ENCODE data around the gene RBM44.
A peak's percentile ranks its signal among the peaks of the same experiment; 100 is the strongest.
"Not testable (repeated sequence)": the region's sequence is repeated elsewhere in the genome, so short reads cannot be mapped to it uniquely, and the experiment has no call there.

RBM44 gene, protein sequence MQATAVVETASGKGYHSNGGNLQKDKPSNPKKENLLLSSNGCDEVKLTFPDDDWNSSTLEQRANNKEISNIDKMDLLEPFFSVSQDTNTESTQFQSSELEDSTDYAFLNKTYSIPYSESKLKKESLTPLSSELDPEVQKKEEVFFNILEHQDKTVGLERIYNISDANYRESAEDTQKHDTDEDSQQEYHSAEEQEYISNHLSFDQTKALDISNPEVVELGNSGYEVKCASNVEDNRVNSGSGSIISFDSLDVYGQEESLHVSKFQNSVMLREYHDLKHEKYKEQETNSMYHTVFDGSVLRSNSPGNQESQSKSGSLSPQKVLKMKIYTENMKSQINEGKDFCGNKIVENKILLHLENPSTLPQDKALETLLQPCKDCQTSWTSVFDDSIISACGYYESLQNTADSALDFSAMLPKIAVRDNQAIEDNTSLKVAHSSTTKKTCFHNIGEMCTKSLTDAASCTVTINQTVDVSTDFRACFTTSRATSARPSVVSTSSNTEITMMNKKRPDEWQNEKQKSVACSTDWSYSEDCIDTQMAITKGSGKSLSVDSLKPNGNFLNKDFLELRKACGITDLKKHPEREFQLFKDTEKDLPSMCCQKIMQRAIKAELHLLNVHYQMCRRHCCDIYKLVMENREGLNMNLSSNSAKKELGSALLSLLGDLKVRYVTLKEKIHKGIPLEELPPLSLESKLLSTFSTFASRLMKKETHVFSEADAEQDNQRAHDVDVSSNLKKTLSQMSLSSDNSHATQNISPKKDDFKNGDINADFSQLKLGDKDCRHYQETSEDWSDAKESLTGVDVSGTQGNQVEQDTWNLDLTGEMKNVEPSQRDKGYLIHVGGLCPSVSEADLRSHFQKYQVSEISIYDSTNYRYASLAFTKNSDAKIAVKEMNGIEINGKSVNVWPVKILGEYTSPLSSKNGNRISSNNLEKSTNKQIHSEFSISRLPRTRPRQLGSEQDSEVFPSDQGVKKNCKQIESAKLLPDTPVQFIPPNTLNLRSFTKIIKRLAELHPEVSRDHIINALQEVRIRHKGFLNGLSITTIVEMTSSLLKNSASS

DNA sequence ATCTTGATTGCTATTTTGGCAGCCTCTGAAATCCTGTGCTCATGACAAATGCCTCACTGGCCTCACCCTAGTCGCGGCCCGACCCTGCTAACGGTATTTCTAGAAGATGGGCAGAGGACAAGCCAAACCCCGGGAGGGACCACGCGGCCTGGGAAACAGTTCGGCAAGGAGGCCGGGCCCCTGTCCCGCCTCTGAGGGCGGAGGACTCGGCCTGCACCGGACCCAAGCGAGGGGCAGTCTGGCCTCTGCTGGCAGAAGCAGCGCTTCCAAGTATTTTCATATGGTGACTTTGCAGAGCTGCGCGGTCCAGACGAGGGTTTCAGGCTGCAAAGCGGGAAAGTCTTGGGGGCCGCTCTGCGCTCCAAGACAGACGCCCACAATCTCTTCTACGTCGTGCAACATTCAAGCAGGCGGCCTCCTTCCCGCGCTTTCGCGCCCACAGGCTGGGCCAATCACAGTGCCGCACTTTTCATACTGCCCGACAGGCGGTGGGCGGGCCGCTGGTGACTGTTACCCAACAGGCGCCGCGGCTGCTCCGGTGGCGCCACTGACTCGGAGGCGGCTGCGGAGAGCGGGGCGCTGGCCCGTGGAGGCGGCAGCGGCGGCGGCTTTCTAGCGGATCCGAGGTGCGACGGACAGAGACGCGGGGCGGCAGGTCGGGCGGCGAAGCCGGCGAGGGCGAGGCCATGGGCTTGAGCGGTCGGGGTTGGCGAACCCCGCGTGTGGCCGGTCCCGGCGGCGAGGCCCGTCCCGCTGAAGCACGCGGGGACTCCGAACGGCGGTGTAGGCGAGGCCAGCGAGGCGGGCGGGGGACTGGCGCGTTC lies at the start of gene RBM44:
Gene RBM44 (plus strand): TSS at position 544 of the 824 bp plus-strand sequence. CDS start 14,831 bp downstream, outside the sequence.
- no peak for DNase-seq (ENCODE audit: low spot score)

DNA sequence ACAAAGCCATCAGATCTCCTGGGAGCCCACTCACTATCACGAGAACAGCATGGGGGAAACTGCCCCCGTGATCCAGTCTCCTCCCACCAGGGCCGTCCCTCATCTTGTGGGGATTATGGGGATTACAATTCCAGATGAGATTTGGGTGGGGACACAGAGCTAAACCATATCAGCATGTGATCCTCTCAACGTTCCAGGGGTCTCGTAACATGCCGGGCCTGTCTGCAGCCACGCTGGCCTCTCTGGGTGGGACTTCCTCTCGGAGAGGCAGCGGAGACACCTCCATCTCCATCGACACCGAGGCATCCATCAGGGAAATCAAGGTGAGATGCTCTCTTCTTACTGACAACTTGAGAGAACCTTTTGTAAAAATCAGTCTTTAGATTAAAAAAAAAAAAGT lies 49.6 kb upstream of the RBM44 start:
- no peak for DNase-seq (ENCODE audit: low spot score)

DNA sequence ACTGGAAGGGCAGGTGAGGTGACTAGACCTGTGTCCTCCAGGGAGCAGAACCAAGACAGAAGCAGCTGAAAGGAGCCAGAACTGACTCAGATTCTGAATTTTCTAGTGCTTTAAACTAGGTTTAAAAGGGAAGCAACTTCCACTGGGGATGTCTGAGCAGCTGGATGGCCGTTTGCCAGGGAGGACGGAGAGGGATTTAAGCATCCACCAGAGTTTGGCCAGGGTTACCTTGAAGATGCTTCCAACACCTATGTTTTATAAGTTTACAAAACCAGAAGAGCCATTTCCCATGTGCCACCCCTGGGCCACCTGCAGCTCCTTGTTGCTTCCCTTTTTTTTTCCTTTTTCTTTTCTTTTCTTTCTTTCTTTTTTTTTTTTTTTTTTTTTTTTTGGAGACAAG lies 48.6 kb upstream of the RBM44 start:
- no peak for DNase-seq (ENCODE audit: low spot score)

DNA sequence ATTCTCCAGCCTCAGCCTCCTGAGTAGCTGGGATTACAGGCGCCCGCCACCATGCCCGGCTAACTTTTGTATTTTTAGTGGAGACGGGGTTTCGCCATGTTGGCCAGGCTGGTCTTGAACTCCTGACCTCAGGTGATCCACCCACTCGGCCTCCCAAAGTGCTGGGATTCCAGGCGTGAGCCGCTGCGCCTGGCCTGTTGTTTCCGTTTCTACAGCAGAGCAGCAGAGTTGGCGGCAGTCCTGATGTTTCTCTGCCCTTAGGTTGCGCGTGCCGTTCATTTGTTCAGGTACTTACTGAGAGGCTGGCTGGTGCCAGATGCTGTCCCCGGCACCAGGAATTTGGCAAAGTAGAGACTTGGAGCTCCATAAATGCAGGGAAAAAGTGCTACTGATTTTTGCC lies 48.1 kb upstream of the RBM44 start:
- not testable (repeated sequence) for DNase-seq (ENCODE audit: low spot score)

DNA sequence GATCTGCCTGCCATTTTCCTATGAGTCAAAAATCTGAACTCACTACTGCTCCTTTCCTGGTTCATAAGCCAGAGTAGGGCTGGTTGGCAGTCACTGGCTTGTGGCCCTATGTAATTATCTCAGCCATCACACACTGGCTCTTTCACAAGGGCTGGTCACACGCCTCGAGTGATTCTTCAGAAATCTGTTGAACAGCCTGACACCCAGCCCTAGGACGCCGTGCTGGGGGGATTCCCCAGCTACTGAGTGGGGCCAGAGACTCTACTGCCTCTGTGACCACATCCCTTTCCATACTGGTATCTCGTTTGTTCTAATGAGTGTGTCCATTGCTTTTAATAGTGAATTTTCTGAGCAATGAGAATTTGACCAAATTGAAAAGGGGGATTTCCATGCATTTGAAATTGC lies 45.8 kb upstream of the RBM44 start:
- peak; percentile 39 for DNase-seq (ENCODE audit: low spot score)

DNA sequence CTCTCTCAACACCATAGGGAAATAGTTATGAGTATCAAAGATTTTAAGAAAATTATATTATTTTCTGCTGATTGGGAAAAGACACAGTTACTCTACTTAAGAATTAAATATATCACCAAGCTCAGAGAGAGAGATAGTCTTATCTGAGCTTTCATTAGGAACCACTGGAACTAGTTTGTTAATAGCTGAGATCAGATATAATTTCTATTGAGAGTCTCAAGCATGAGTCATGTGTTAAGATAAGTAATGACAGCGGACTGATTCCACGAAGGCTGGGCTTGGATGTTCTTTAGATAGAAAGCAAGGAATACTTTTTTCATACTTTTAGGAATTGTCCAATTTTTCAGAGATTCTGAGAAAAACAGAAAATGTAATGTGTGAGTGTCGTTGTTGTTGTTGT lies 44.4 kb upstream of the RBM44 start:
- no peak for DNase-seq (ENCODE audit: low spot score)

DNA sequence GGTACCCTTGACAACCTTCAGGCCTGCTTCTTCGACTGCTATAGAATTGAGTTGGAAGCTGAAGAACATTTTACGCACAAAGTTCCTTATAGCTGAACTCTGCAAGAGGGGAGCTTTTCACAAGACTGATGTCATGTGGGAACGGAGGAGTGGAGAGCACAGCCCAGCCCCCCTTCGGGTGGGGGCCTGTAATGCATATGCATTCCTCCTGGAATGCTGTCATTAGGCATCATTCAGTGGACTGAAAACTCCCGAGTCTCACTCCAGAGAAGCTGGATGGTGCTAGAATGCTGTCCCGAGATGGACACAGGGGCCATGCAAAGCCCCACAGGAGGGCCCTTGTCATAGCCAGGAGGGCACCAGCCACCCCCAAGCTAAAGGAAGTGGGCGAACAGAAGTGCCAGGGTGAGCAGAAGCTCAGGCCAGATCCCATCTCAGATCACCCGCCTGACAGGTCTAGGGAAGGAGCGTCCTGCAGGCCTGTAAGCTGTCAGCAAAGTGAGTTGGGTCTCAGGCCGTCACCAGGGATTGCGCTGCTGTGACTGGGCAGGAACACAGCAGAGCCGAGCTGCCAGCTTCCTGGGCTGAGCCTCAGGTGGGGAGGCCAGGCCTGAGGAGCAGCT lies 43.8 kb upstream of the RBM44 start:
- DNase-seq (ENCODE audit: low spot score): no peak

DNA sequence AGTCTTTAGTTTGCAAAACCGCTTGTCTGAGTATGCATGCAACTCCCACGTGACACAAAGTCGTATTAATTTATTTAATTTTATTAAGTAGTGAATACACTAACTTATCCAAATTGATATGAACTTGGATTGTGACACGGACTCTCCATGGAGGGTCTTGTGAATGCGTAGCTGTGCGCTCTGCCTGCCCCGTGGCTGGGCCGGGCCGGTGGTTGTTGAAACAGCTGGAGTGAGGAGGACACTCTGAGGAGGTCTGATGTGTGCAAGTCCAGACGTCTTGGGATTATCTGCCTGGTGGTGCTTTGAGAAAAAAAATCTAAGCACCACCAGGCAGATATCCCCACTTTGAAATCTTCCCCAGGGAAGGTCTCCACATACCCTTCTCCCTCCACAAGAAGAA lies 41.0 kb upstream of the RBM44 start:
- no peak for DNase-seq (ENCODE audit: low spot score)

DNA sequence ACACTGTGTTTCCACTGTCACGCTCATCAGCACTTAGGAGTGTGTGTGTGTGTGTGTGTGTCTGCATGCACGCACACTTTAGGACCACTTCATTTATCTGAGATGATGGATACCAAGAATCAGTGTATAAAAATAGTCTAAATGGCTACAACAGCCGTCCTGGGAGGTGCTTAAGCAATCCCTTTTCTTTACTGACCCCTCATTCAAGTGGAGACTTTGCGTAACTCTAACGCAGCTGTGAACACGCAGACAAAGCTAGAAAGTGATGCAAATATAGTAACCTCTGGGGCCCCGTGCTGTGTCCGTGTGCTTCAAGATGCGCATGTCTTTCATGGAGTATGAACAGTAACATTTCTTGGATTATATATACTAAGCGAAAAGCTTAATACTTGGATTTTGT lies 40.4 kb upstream of the RBM44 start:
- no peak for DNase-seq (ENCODE audit: low spot score)

DNA sequence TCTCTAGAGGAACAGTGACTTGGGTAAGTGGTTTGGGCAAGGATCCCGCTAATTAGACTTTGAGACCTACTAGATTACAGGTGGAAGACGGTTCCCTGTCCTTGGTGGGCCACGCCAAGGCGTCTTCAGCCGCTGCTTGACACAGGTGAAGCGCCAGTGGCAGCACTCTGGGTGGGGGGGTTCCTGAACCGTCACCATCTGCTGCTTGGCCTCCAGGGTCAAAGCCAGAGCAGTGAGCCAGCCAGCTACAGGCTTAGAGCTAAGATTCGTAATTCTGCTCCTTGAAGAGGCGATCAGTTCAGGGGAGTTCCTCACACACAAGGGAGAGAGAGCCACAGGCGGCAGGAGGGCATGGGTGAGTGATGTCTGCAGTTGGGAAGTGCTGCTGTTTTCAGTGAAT lies 39.4 kb upstream of the RBM44 start:
- DNase-seq (ENCODE audit: low spot score): no peak

DNA sequence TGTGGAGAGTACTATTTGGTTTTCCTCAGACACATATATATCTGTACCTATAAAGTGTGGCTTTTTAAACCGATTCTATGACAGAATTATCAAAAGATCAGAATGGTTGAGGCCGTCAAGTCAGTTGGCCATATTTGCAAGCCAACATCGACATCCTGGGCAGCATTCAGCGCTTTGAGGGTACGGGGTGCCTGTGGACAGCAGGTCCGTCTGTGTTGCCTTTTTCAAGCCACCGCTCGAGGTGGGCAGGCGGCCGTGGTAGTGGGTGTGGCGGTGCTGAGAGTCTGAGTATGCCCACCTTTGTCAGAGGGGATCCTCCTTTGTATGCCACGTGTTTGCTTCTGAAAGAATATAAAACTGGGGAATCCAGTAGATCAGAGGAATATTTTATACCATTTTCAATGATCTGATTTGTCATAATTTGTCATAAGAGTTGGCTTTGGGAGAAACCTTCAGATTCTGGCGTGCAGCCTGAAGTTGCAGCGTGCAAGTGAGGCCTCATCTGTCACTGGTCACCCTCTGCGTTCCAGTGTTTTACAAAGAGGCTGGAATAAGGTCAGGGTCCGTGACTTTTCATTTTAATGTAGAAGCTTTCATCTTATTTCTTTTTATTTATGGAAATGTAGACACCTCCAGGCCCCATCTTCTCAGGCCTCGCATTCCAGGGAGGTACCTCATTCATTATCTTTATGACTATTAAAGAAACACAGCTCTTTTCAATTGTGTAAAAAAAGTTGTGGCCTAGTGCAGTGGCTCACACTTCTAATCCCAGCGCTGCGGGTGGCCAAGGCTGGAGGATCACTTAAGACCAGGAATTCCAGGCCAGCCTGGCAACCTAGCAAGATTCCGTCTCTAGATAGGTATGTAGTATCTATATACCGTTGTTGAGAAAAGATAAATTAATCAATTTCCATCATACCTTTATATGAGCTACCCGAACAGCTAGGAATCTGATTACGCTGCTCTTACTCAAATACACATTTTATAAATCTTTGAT lies 37.8 kb upstream of the RBM44 start:
- DNase-seq (ENCODE audit: low spot score): no peak

DNA sequence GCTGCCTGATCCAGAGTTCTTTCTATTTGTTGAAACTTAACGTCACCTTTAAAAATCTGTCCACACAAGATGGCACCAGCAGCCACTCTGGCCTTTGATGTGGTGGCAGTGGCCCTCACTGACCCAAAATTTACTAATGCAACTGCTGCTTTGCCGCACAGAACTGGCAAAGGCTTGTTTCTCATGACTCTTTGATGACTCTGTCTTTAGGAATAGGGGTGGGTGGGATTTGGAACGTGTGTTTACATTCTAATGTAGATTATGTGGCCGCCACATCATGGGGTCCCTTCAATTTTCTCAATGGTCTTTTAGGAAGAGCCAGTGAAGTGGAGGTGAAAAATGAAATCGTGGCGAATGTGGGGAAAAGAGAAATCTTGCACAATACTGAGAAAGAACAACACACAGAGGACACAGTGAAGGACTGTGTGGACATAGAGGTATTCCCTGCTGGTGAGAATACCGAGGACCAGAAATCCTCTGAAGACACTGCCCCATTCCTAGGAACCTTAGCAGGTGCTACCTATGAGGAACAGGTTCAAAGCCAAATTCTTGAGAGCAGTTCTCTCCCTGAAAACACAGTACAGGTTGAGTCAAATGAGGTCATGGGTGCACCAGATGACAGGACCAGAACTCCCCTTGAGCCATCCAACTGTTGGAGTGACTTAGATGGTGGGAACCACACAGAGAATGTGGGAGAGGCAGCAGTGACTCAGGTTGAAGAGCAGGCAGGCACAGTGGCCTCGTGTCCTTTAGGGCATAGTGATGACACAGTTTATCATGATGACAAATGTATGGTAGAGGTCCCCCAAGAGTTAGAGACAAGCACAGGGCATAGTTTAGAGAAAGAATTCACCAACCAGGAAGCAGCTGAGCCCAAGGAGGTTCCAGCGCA lies 36.0 kb upstream of the RBM44 start:
- DNase-seq (ENCODE audit: low spot score): not testable (repeated sequence)

DNA sequence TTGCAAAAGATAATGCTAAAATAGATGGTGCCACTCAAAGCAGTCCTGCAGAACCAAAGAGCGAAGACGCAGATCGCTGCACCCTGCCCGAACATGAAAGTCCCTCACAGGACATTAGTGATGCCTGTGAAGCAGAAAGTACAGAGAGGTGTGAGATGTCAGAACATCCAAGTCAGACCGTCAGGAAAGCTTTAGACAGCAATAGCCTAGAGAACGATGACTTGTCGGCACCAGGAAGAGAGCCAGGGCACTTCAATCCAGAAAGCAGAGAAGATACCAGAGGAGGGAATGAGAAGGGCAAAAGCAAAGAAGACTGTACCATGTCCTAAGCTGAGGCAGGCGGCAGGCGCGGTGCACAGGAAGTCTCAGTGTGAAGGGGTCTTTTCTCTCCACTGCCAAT lies 34.8 kb upstream of the RBM44 start:
- no peak for DNase-seq (ENCODE audit: low spot score)

DNA sequence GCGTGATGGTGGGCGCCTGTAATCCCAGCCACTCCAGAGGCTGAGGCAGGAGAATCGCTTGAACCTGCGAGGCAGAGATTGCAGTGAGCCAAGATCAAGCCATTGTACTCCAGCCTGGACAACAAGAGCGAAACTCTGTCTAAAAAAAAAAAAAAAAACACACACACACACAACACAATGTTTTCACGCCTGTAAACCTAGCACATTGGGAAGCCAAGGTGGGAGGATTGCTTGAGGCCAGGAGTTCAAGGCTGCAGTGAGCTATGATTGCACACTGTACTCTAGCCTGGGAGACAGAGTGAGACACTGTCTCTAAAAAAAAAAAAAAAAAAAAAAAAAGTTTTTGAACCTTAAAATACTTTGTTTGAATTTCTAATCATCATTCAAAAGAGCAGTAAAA lies 33.5 kb upstream of the RBM44 start:
- DNase-seq (ENCODE audit: low spot score): not testable (repeated sequence)

DNA sequence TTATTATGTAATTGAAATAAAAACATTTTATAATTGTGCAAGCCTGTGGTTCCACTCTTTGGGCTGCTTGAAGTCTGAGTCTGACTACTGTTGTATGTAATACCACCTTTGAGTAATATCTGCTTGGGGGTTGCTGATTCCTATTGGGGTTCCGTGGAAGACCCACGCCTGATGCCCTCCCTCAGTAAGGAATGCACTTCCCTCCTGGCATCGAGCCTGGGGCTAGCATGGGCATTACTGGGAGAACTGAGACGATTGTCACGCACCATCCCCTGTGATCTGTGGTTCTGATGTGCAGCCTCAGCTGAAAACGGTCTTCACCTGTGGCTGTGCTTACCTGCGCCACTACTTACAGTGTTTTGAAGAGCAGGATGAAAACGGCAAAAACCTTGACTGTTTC lies 32.7 kb upstream of the RBM44 start:
- no peak for DNase-seq (ENCODE audit: low spot score)

DNA sequence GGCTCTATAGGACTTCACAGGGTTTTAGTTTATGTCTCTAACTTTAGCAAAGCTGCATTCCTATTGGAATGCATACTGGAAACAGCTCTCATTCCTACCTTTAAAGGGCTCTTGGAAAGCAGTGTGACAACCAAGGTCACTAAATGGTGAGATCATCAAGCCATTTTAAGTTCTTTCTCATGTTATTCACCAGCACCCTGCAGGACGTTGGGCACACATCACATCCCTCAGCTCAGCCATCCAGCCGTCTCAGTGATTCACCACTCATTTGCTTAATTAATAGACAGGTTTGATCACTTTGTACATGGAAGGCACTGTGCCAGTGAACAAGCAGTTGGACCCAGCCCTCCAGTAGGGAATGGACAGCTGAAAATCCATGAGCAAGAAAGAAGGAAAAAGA lies 32.2 kb upstream of the RBM44 start:
- no peak for DNase-seq (ENCODE audit: low spot score)

DNA sequence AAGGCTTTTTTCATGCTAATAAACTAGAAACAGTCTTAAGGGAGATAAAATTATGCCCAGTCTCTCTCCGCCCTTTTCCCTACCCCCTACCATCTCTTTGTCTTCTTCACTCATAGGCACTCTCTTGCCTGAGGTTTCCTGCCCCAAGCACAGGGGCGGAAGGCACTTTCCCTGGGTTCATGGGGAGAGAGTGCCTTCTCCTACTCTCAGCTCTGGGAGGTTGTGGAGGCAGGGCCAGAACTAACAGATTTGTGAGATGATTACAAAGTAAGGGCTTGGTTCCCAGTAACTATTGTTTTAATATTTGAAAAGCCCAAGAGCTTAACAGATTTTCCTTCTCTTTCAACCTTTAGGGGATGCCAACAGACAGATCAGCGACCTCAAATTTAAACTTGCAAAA lies 26.1 kb upstream of the RBM44 start:
- no peak for DNase-seq (ENCODE audit: low spot score)

DNA sequence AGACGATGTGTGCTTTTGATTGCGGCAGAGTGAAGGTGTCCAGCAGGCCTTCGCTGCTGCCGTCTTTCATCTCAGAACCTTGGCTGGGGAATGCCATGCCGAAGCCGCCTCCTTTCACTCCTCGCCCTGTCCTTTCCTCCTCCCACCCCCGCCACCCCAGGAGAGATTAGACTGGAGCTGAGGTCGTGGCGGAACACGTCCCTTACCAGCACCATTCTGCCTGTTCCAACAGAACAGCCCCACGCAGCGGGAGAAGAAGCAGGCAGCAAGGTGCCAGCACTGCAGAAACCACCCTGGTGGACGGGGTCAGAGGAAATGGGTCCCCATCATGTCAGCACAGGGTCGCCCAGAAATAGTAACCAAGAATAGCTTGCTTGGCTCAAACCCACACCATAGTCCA lies 24.8 kb upstream of the RBM44 start:
- DNase-seq (ENCODE audit: low spot score): no peak

Data from CD4-positive, alpha-beta T cell treated with Interleukin-2 at 100 ng/mL for 4 hours (primary cell).